ENCODE measurements around the gene POFUT2.

POFUT2 gene

DNA sequence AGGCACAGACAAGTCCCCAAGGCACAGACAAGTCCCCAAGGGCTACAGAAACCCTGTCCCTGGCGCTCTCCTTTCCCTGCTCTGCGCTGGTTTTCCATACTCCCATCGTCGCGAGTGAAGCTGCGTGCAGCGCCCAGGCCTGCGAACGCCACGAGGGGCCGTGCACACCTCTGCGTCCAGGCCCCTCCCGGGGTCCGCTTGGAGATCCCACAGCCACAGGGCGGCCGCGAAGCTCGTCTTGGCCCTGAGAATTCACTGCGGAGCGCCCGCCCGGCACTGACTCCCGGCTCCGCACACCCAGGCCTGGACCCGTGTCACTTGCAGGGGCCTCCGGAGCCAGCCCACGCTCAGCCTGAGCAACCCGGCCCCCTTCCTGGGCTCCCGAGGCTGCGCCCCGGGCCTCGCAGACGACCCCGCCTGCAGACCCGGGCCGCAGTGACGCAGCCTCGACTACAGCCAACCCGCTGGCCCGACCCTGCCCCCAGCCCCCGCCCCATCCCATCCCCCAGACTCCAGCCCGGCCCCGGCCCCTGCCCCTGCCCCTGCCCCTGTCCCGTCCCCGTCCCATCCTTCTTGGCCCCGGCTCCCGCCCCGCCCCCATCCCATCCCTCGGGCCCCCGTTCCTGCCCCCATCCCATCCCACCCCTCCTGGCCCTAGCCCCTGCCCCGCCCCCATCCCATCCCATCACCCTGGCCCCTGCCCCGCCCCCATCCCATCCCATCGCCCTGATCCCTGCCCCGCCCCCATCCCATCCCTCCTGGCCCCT, 841 bp downstream of the POFUT2 start:
- DNase-seq (ENCODE audit: low read depth in 1 of 2, low spot score in 1 of 2): no peak
- H3K27ac ChIP-seq (replicated peaks): no peak overlapping the region
- TF ChIP-seq SPI1 (IDR thresholded peaks at IDR 0.05; ENCODE audit: borderline replicate concordance, low read depth): no peak
- TF ChIP-seq, protein P1, sequence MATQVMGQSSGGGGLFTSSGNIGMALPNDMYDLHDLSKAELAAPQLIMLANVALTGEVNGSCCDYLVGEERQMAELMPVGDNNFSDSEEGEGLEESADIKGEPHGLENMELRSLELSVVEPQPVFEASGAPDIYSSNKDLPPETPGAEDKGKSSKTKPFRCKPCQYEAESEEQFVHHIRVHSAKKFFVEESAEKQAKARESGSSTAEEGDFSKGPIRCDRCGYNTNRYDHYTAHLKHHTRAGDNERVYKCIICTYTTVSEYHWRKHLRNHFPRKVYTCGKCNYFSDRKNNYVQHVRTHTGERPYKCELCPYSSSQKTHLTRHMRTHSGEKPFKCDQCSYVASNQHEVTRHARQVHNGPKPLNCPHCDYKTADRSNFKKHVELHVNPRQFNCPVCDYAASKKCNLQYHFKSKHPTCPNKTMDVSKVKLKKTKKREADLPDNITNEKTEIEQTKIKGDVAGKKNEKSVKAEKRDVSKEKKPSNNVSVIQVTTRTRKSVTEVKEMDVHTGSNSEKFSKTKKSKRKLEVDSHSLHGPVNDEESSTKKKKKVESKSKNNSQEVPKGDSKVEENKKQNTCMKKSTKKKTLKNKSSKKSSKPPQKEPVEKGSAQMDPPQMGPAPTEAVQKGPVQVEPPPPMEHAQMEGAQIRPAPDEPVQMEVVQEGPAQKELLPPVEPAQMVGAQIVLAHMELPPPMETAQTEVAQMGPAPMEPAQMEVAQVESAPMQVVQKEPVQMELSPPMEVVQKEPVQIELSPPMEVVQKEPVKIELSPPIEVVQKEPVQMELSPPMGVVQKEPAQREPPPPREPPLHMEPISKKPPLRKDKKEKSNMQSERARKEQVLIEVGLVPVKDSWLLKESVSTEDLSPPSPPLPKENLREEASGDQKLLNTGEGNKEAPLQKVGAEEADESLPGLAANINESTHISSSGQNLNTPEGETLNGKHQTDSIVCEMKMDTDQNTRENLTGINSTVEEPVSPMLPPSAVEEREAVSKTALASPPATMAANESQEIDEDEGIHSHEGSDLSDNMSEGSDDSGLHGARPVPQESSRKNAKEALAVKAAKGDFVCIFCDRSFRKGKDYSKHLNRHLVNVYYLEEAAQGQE (IDR thresholded peaks at IDR 0.05; ENCODE audit: insufficient replicate concordance, low read depth): no peak
- no peak for TF ChIP-seq GABPA (IDR thresholded peaks at IDR 0.05; ENCODE audit: low read depth)
- no peak for TF ChIP-seq POLR2AphosphoS5 (IDR thresholded peaks at IDR 0.05; ENCODE audit: low read depth)
- TF ChIP-seq, protein P2, sequence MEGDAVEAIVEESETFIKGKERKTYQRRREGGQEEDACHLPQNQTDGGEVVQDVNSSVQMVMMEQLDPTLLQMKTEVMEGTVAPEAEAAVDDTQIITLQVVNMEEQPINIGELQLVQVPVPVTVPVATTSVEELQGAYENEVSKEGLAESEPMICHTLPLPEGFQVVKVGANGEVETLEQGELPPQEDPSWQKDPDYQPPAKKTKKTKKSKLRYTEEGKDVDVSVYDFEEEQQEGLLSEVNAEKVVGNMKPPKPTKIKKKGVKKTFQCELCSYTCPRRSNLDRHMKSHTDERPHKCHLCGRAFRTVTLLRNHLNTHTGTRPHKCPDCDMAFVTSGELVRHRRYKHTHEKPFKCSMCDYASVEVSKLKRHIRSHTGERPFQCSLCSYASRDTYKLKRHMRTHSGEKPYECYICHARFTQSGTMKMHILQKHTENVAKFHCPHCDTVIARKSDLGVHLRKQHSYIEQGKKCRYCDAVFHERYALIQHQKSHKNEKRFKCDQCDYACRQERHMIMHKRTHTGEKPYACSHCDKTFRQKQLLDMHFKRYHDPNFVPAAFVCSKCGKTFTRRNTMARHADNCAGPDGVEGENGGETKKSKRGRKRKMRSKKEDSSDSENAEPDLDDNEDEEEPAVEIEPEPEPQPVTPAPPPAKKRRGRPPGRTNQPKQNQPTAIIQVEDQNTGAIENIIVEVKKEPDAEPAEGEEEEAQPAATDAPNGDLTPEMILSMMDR (IDR thresholded peaks at IDR 0.05; ENCODE audit: insufficient read depth, low read length): no peak
- no peaks in the 10 kb centered on the region for H3K27me3 ChIP-seq (ENCODE audit: insufficient read depth, poor library complexity, severe bottlenecking)
- peak overlapping the region; percentile 93 for H3K4me3 ChIP-seq (replicated peaks; ENCODE audit: insufficient read depth, low read length)

DNA sequence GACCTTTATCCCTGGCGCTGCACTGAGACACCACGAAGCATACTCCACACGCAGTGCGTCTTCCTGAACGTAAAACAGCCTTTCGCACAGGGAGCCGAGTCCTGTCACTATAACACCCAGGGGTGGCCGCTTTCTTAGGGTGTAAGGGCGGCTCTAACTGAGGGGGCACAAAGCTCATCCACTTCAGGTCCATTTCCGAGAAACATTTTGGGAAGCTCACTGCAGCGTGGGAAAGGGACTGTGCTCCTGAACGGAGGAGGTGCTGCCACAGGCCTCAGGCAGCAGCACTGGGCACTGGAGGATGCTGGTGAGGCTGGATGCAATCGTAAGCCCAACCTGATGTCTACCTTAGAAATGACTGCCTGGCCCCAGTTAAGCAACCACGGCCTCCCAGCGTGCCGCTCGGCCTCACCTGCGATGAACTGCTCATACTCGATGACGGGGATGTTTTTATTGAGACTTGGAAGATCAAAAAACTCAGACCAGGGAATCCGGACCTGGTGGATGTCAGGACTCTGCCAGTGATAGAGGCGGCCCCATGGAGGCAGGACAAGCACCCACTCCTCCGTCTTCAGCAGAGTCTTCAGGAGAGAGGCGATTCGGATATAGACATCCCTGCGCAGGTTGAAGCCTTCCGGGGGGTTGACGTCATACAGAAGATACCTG, 2.3 kb downstream of the POFUT2 start:
- H3K27me3 ChIP-seq (ENCODE audit: insufficient read depth, poor library complexity, severe bottlenecking): no peaks in the 10 kb centered on the region
- no peak overlapping the region for H3K4me3 ChIP-seq (replicated peaks; ENCODE audit: insufficient read depth, low read length)
- no peak for DNase-seq (ENCODE audit: low read depth in 1 of 2, low spot score in 1 of 2)
- no peak for TF ChIP-seq POLR2AphosphoS5 (IDR thresholded peaks at IDR 0.05; ENCODE audit: low read depth)
- TF ChIP-seq GABPA (IDR thresholded peaks at IDR 0.05; ENCODE audit: low read depth): no peak
- TF ChIP-seq, protein P2 (IDR thresholded peaks at IDR 0.05; ENCODE audit: insufficient read depth, low read length): no peak
- TF ChIP-seq, protein P1 (IDR thresholded peaks at IDR 0.05; ENCODE audit: insufficient replicate concordance, low read depth): no peak
- no peak for TF ChIP-seq SPI1 (IDR thresholded peaks at IDR 0.05; ENCODE audit: borderline replicate concordance, low read depth)
- no peak overlapping the region for H3K27ac ChIP-seq (replicated peaks)

DNA sequence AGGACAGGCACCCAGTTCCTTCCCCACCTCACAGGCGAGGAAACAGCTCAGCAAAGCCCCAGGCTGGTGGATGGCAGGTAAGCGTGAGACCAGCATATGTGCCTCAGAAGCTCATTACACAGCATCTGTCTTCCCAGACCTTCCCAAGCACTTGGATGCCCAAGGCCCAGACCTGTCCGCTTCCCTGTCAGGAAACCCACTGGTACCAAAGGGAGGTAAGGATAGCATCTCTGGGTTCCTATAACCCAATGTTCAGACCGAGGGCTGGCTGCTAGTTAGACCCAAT, 3.3 kb downstream of the POFUT2 start:
- H3K27me3 ChIP-seq (ENCODE audit: insufficient read depth, poor library complexity, severe bottlenecking): no peaks in the 10 kb centered on the region
- H3K27ac ChIP-seq (replicated peaks): no peak overlapping the region
- TF ChIP-seq POLR2AphosphoS5 (IDR thresholded peaks at IDR 0.05; ENCODE audit: low read depth): no peak
- TF ChIP-seq SPI1 (IDR thresholded peaks at IDR 0.05; ENCODE audit: borderline replicate concordance, low read depth): no peak
- TF ChIP-seq, protein P2 (IDR thresholded peaks at IDR 0.05; ENCODE audit: insufficient read depth, low read length): no peak
- TF ChIP-seq, protein P1 (IDR thresholded peaks at IDR 0.05; ENCODE audit: insufficient replicate concordance, low read depth): no peak
- TF ChIP-seq GABPA (IDR thresholded peaks at IDR 0.05; ENCODE audit: low read depth): no peak
- no peak overlapping the region for H3K4me3 ChIP-seq (replicated peaks; ENCODE audit: insufficient read depth, low read length)
- no peak for DNase-seq (ENCODE audit: low read depth in 1 of 2, low spot score in 1 of 2)
